CD14-positive monocyte (primary cell): ENCODE data around the gene NAA60. TPM values are rescaled to one million over a fixed set of nuclear protein-coding genes. Genes with fewer than 3 reads are reported as not detected.

Experiments used
- DNase-seq, 3 donors: peaks; one replicate each; pipeline ENCODE4 v3.0.0-alpha.2; 2011 to 2022
- H2AFZ ChIP-seq: 2 replicates; pipeline ENCODE4 v1.6.0; 2012; ENCODE audit warnings: mild to moderate bottlenecking, low read depth, low read length, inconsistent platforms; ENCODE audit not compliant: insufficient read depth, poor library complexity, severe bottlenecking
- H3K27ac ChIP-seq, 2 donors: 1 replicate in 1 of 2; 2 replicates in 1 of 2; pipeline ENCODE4 v1.5.1; 2012 to 2013; ENCODE audit warnings: low read length in 2 of 2, control low read depth in 1 of 2, inconsistent platforms in 1 of 2, low read depth in 1 of 2, mild to moderate bottlenecking in 1 of 2
- H3K27me3 ChIP-seq, 2 donors: one replicate each; pipeline versions ENCODE4 v1.6.0 to v1.6.1; 2011 to 2013; ENCODE audit warnings: low read length in 2 of 2; ENCODE audit not compliant: control insufficient read depth in 2 of 2, insufficient read depth in 2 of 2
- H3K36me3 ChIP-seq, 2 donors: replicated peaks in 1 of 2; 1 replicate in 1 of 2; 2 replicates in 1 of 2; pipeline versions ENCODE4 v1.5.1 to v1.6.1; 2012 to 2013; ENCODE audit warnings: low read length in 2 of 2, control low read depth in 1 of 2, inconsistent platforms in 1 of 2, mild to moderate bottlenecking in 1 of 2; ENCODE audit not compliant: insufficient read depth in 2 of 2, control insufficient read depth in 1 of 2
- H3K4me1 ChIP-seq, 2 donors: 1 replicate in 1 of 2; 2 replicates in 1 of 2; pipeline versions ENCODE4 v1.5.1 to v1.6.1; 2012 to 2013; ENCODE audit warnings: low read length in 2 of 2, control low read depth in 1 of 2, inconsistent platforms in 1 of 2, mild to moderate bottlenecking in 1 of 2, moderate library complexity in 1 of 2; ENCODE audit not compliant: insufficient read depth in 2 of 2, control insufficient read depth in 1 of 2
- H3K4me2 ChIP-seq: replicated peaks from 2 replicates; pipeline ENCODE3; 2012; ENCODE audit warnings: low read length, moderate library complexity, mild to moderate bottlenecking; ENCODE audit not compliant: poor library complexity, severe bottlenecking; ENCODE audit errors: extremely low read depth
- H3K4me3 ChIP-seq, 3 experiments: fragments of 200-600 bp in 1 of 3; sonication (generic) in 1 of 3; replicated peaks in 1 of 3; 1 replicate in 2 of 3; 2 replicates in 1 of 3; pipeline ENCODE4 v1.5.1; 2011 to 2013; ENCODE audit warnings: low read length in 3 of 3, mild to moderate bottlenecking in 3 of 3, control low read depth in 2 of 3, low read depth in 2 of 3, inconsistent platforms in 1 of 3, moderate library complexity in 1 of 3
- H3K79me2 ChIP-seq: 2 replicates; pipeline ENCODE4 v1.6.0; 2012; ENCODE audit warnings: mild to moderate bottlenecking, control low read depth, inconsistent platforms, low read length, moderate library complexity; ENCODE audit not compliant: insufficient read depth
- H3K9ac ChIP-seq: 2 replicates; pipeline ENCODE4 v1.6.0; 2017; ENCODE audit warnings: low read length, mild to moderate bottlenecking; ENCODE audit not compliant: insufficient read depth, poor library complexity, severe bottlenecking
- H3K9me3 ChIP-seq, 2 donors: replicated peaks in 1 of 2; 1 replicate in 1 of 2; 2 replicates in 1 of 2; pipeline versions ENCODE4 v1.5.1 to v1.6.1; 2012 to 2013; ENCODE audit warnings: low read length in 2 of 2, control low read depth in 1 of 2; ENCODE audit not compliant: control insufficient read depth in 1 of 2, insufficient read depth in 1 of 2
- H4K20me1 ChIP-seq: 2 replicates; pipeline ENCODE4 v1.6.0; 2012; ENCODE audit warnings: mild to moderate bottlenecking, low read length, control low read depth, moderate library complexity; ENCODE audit not compliant: insufficient read depth
- H3K27ac Mint-ChIP-seq, 7 donors: one replicate each; pipeline ENCODE4 v1.8.0; 2020; ENCODE audit warnings: mild to moderate bottlenecking in 7 of 7, mixed read lengths in 7 of 7, moderate library complexity in 6 of 7, inconsistent platforms in 2 of 7
- H3K27me3 Mint-ChIP-seq, 3 donors: one replicate each; pipeline ENCODE4 v1.8.0; 2021 to 2022; ENCODE audit warnings: low read depth in 3 of 3, mild to moderate bottlenecking in 3 of 3, mixed read lengths in 3 of 3, moderate library complexity in 3 of 3, inconsistent platforms in 1 of 3
- H3K36me3 Mint-ChIP-seq, 2 donors: one replicate each; pipeline ENCODE4 v1.8.0; 2020; ENCODE audit warnings: mixed read lengths in 2 of 2, inconsistent platforms in 1 of 2, mild to moderate bottlenecking in 1 of 2
- H3K4me1 Mint-ChIP-seq: one replicate; pipeline ENCODE4 v1.8.0; 2020; ENCODE audit warnings: mild to moderate bottlenecking, mixed read lengths
- H3K4me3 Mint-ChIP-seq, 2 donors: one replicate each; pipeline ENCODE4 v1.8.0; 2020; ENCODE audit warnings: mild to moderate bottlenecking in 2 of 2, mixed read lengths in 2 of 2, moderate library complexity in 1 of 2
- H3K9me3 Mint-ChIP-seq, 7 donors: one replicate each; pipeline ENCODE4 v1.8.0; 2020 to 2022; ENCODE audit warnings: mixed read lengths in 7 of 7, mild to moderate bottlenecking in 6 of 7, moderate library complexity in 6 of 7, inconsistent platforms in 2 of 7
- CTCF ChIP-seq: fragments of 200-600 bp; IDR thresholded peaks from one replicate; pipeline ENCODE4 v1.8.0; 2022; ENCODE audit warnings: antibody characterized with exemption, mild to moderate bottlenecking
- WGBS: methylation state at CpG from one replicate; pipeline ENCODE4 v1.1.5; 2013; ENCODE audit warnings: missing lambda C conversion rate; ENCODE audit not compliant: insufficient coverage; 5-methylcytosine and 5-hydroxymethylcytosine counted together
- intact Hi-C, 2 donors: fragments of 100-400 bp; cut with micrococcal nuclease; formaldehyde crosslinking; loops; one replicate each; pipeline versions ENCODE4 v1.15.0 to v1.15.1; 2023
- polyA plus RNA-seq, 3 donors: library from polyadenylated mRNA; depleted of rRNA in 1 of 3; unstranded in 2 of 3; stranded (reverse) in 1 of 3; fragments of 300-500 nt in 2 of 3; fragments of >200 nt in 1 of 3; fragmentation: Illumina TruSeq in 2 of 3; gene quantifications; 1 replicate in 2 of 3; 2 replicates in 1 of 3; pipeline ENCODE4 v1.2.3, GENCODE V29; 2012 to 2021

Gene NAA60
- polyA plus RNA-seq, 3 donors: 19.5 to 48.8 (median 29.7) TPM

DNA sequence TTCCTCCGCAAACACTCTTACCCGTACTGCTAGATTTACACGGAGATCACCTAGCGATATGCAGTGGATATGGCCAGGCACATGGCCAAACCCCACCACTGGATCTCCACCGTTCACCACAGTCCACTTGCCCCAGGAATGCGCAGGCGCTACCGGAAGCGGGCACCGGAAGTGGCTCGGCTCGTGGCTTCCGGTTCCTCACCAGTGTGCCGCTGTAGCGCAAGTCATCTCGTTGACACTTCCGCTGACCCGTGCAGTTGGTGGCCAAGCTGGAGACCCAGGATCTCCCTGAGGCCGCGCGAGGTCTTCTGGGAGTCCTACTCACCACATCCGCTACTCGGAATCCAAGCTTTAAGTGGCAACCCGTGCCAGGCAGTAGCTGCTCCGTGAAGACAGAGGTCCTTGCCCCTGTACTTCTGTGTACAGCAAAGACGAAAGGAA, 11.7 kb upstream of the NAA60 start:
- Histone ChIP-seq H3K9me3 (peaks cover 26 to 37% of the 10 kb centered on the region in 2 donors), H3K4me2 (peak overlapping the region; percentile 60), H3K79me2 (no peaks in the 10 kb centered on the region), H4K20me1 (no peaks in the 10 kb centered on the region), H2AFZ (peak overlapping the region; percentile 44), H3K27ac (no peak overlapping the region), H3K27me3 (peaks cover 4 to 15% of the 10 kb centered on the region in 2 donors), H3K4me1 (peaks cover 7 to 8% of the 10 kb centered on the region in 2 donors), H3K9ac (no peak overlapping the region), H3K36me3 (peaks cover 6 to 21% of the 10 kb centered on the region in 2 donors), H3K4me3 (peak overlapping the region in 1 of 3 experiments; percentile 64)
- Mint-ChIP-seq H3K27ac (peak overlapping the region in 2 of 7 donors; percentile 13 to 21), H3K27me3 (peaks cover 3 to 24% (median 4%) of the 10 kb centered on the region in 3 donors), H3K9me3 (peaks cover 19 to 66% (median 41%) of the 10 kb centered on the region in 7 donors), H3K4me3 (peak overlapping the region; percentile 48 to 63), H3K36me3 (peaks cover 28 to 32% of the 10 kb centered on the region in 2 donors), H3K4me1 (peaks cover 8% of the 10 kb centered on the region)
- 52% methylated on average over 26 of the region's 26 CpGs for WGBS
- intact Hi-C loops: no loop called here
- peak; percentile 24 to 43 (median 35) for DNase-seq
- no peak for TF ChIP-seq CTCF

DNA sequence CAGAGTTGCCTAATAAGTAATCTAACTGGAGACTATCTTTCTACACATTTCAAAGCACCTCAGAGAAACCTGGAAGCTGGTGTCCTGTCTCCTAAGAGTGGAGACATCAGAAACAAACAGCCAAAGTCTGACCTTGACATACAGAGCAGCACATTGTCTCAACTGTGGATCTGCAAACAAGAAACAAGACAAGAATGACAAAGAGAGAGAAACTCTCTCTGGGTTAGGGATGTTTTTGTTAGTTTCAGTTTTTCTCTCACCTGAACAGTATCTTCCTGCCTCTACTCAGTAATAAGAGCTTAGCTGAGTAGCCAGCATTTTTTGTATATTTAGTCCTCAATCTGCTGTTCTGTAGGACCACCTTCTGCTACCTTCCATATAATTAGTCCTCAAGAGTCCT, 9.1 kb upstream of the NAA60 start:
- Mint-ChIP-seq H3K9me3 (peaks cover 21 to 68% (median 50%) of the 10 kb centered on the region in 7 donors), H3K4me1 (peaks cover 8% of the 10 kb centered on the region), H3K4me3 (no peak overlapping the region), H3K27ac (no peak overlapping the region), H3K36me3 (peaks cover 42 to 49% of the 10 kb centered on the region in 2 donors), H3K27me3 (peaks cover 4 to 29% (median 11%) of the 10 kb centered on the region in 3 donors)
- Histone ChIP-seq H3K9me3 (peaks cover 27 to 50% of the 10 kb centered on the region in 2 donors), H3K27ac (no peak overlapping the region), H3K9ac (no peak overlapping the region), H3K4me1 (peaks cover 7 to 8% of the 10 kb centered on the region in 2 donors), H3K27me3 (peaks cover 4 to 15% of the 10 kb centered on the region in 2 donors), H3K4me3 (no peak overlapping the region), H3K79me2 (no peaks in the 10 kb centered on the region), H2AFZ (no peak overlapping the region), H3K4me2 (no peak overlapping the region), H3K36me3 (peaks cover 9 to 41% of the 10 kb centered on the region in 2 donors), H4K20me1 (no peaks in the 10 kb centered on the region)
- TF ChIP-seq CTCF: no peak
- DNase-seq: no peak
- intact Hi-C loops: no loop called here
